Activated CD8-positive, alpha-beta memory T cell treated with anti-CD3 and anti-CD28 coated beads, Interleukin-2, amount 10 ng/mL, durations not matched to agents 7 days and 5 days (primary cell): Measurements from ENCODE around the gene HINT2. TPM values are rescaled to one million over a fixed set of nuclear protein-coding genes. Genes with fewer than 3 reads are reported as not detected.
A peak's percentile ranks its signal among the peaks of the same experiment; 100 is the strongest.

ENCODE experiments used
- ATAC-seq: fragments of 150-1000 bp; cut with Tn5 transposase; one replicate; pipeline ENCODE4 v1.10.0; 2021; ENCODE audit warnings: moderate library complexity
- CTCF ChIA-PET: fragments of 350-600 bp; sonication (Branson Sonifier 250); formaldehyde crosslinking; loops from one replicate; lab custom pipeline; 2021; ENCODE audit warnings: antibody characterized with exemption; lab: Charles Lee
- DNase-seq: peaks from one replicate; pipeline ENCODE4 v3.0.0-alpha.2; 2020
- H3K27ac Mint-ChIP-seq: one replicate; pipeline ENCODE4 v1.8.0; 2021; ENCODE audit warnings: mild to moderate bottlenecking, mixed read lengths
- H3K27me3 Mint-ChIP-seq: one replicate; pipeline ENCODE4 v1.8.0; 2021; ENCODE audit warnings: mixed read lengths
- H3K36me3 Mint-ChIP-seq: one replicate; pipeline ENCODE4 v1.8.0; 2021; ENCODE audit warnings: mild to moderate bottlenecking, mixed read lengths
- H3K4me1 Mint-ChIP-seq: one replicate; pipeline ENCODE4 v1.8.0; 2021; ENCODE audit warnings: mixed read lengths
- H3K4me3 Mint-ChIP-seq: one replicate; pipeline ENCODE4 v1.8.0; 2021; ENCODE audit warnings: mild to moderate bottlenecking, moderate library complexity, mixed read lengths
- H3K9me3 Mint-ChIP-seq: one replicate; pipeline ENCODE4 v1.8.0; 2022; ENCODE audit warnings: low read depth, mixed read lengths
- total RNA-seq, 2 experiments: library from RNA; stranded (reverse); gene quantifications; one replicate each; pipeline ENCODE4 v1.2.3, GENCODE V29; 2021

Gene HINT2
- total RNA-seq, 2 experiments from 2014 or later = 68.9 to 73.5 TPM

GRCh38 chr9:35835216-35835632 is 20.4 kb upstream of the HINT2 start:
- H3K36me3 Mint-ChIP-seq = no peaks in the 10 kb centered on the region
- no peaks in the 10 kb centered on the region for H3K9me3 Mint-ChIP-seq
- no peaks in the 10 kb centered on the region for H3K27me3 Mint-ChIP-seq
- H3K4me3 Mint-ChIP-seq = no peak overlapping the region
- DNase-seq (no peak), ATAC-seq (peak; percentile 50)
- H3K4me1 Mint-ChIP-seq = peaks cover 5% of the 10 kb centered on the region
- no peak overlapping the region for H3K27ac Mint-ChIP-seq
- CTCF ChIA-PET = interaction anchor here (0.6 to 3.1 kb wide), 13 partner anchors 9 to 178 kb away, joined by 3 to 21 read pairs (median 5); partner anchors contain the start of genes RMRP and SPAG8

- Mint-ChIP-seq H3K27me3 (no peaks in the 10 kb centered on the region), H3K4me1 (peaks cover 9% of the 10 kb centered on the region), H3K9me3 (no peaks in the 10 kb centered on the region), H3K36me3 (no peaks in the 10 kb centered on the region), H3K4me3 (no peak overlapping the region), H3K27ac (no peak overlapping the region)
- ATAC-seq = no peak
- CTCF ChIA-PET = interaction anchor here (0.8 to 3.1 kb wide), 9 partner anchors 8 to 107 kb away, joined by 3 to 21 read pairs (median 7); partner anchors contain the start of gene SPAG8
- DNase-seq = no peak
These were observed 19.7 kb upstream of the HINT2 start for GRCh38 chr9:35834260-35835215.

GRCh38 chr9:35832814-35833213 is 18.0 kb upstream of the HINT2 start:
- Mint-ChIP-seq H3K4me1 (peaks cover 17% of the 10 kb centered on the region), H3K36me3 (no peaks in the 10 kb centered on the region), H3K27me3 (no peaks in the 10 kb centered on the region), H3K9me3 (no peaks in the 10 kb centered on the region), H3K27ac (no peak overlapping the region), H3K4me3 (no peak overlapping the region)
- ATAC-seq = no peak
- no peak for DNase-seq
- CTCF ChIA-PET = interaction anchor here (1.2 to 2.0 kb wide), 3 partner anchors 19 to 49 kb away, joined by 3 to 7 read pairs (median 5); no protein-coding TSS in a partner anchor

GRCh38 chr9:35831040-35831439 is 16.2 kb upstream of the HINT2 start:
- CTCF ChIA-PET = interaction anchor here (1.2 kb wide), 1 partner anchor 9 kb away, joined by 5 read pairs; no protein-coding TSS in a partner anchor
- H3K9me3 Mint-ChIP-seq = no peaks in the 10 kb centered on the region
- H3K36me3 Mint-ChIP-seq = no peaks in the 10 kb centered on the region
- DNase-seq (no peak), ATAC-seq (no peak)
- H3K27ac Mint-ChIP-seq = no peak overlapping the region
- no peak overlapping the region for H3K4me3 Mint-ChIP-seq
- H3K27me3 Mint-ChIP-seq = peaks cover 4% of the 10 kb centered on the region
- H3K4me1 Mint-ChIP-seq = peaks cover 22% of the 10 kb centered on the region

GRCh38 chr9:35829764-35830096 is 14.9 kb upstream of the HINT2 start:
- Mint-ChIP-seq H3K9me3 (no peaks in the 10 kb centered on the region), H3K4me1 (peaks cover 24% of the 10 kb centered on the region), H3K4me3 (peak overlapping the region; percentile 65), H3K27me3 (peaks cover 4% of the 10 kb centered on the region), H3K36me3 (no peaks in the 10 kb centered on the region), H3K27ac (peak overlapping the region; percentile 69)
- DNase-seq (no peak), ATAC-seq (no peak)
- CTCF ChIA-PET = interaction anchor here (1.4 to 5.9 kb wide), 4 partner anchors 38 to 53 kb away, joined by 3 to 74 read pairs (median 4); partner anchors contain the start of gene NPR2

GRCh38 chr9:35829084-35829763 is 14.4 kb upstream of the HINT2 start, which contains the start of gene TMEM8B:
Gene TMEM8B (plus strand): TSS chr9:35829228. CDS start chr9:35829448, 220 bp downstream.
- Mint-ChIP-seq H3K36me3 (no peaks in the 10 kb centered on the region), H3K27ac (peak within 1 kb of the TSS; percentile 85), H3K27me3 (peaks cover 4% of the 10 kb centered on the region), H3K4me3 (peak within 1 kb of the TSS; percentile 87), H3K9me3 (no peaks in the 10 kb centered on the region), H3K4me1 (peaks cover 19% of the 10 kb centered on the region)
- DNase-seq (peak; percentile 96), ATAC-seq (peak; percentile 95)
- CTCF ChIA-PET = interaction anchor here (0.7 to 5.9 kb wide), 6 partner anchors 23 to 1279 kb away, joined by 3 to 74 read pairs (median 4); partner anchors contain the start of gene NPR2

- H3K27ac Mint-ChIP-seq = peak within 1 kb of the TSS; percentile 85
- ATAC-seq (no peak), DNase-seq (peak; percentile 57)
- H3K4me1 Mint-ChIP-seq = peaks cover 19% of the 10 kb centered on the region
- no peaks in the 10 kb centered on the region for H3K36me3 Mint-ChIP-seq
- peaks cover 4% of the 10 kb centered on the region for H3K27me3 Mint-ChIP-seq
- H3K4me3 Mint-ChIP-seq = peak within 1 kb of the TSS; percentile 87
- CTCF ChIA-PET = interaction anchor here (0.7 to 5.9 kb wide), 6 partner anchors 23 to 1278 kb away, joined by 3 to 74 read pairs (median 4); partner anchors contain the start of gene NPR2
- no peaks in the 10 kb centered on the region for H3K9me3 Mint-ChIP-seq
These were observed 13.9 kb upstream of the HINT2 start, which contains the start of gene FAM221B for GRCh38 chr9:35828716-35829083. Gene FAM221B (minus strand): TSS chr9:35828732. CDS start chr9:35826161, 2,571 bp downstream.

GRCh38 chr9:35827486-35827885 is 12.6 kb upstream of the HINT2 start:
- ATAC-seq = no peak
- Mint-ChIP-seq H3K4me3 (no peak overlapping the region), H3K27me3 (peaks cover 4% of the 10 kb centered on the region), H3K27ac (no peak overlapping the region), H3K4me1 (peaks cover 19% of the 10 kb centered on the region), H3K9me3 (no peaks in the 10 kb centered on the region), H3K36me3 (no peaks in the 10 kb centered on the region)
- CTCF ChIA-PET = interaction anchor here (1.6 to 5.9 kb wide), 7 partner anchors 8 to 78 kb away, joined by 5 to 74 read pairs (median 9); no protein-coding TSS in a partner anchor
- DNase-seq = no peak

- CTCF ChIA-PET = interaction anchor here (0.7 to 5.9 kb wide), 37 partner anchors 9 to 222 kb away, joined by 3 to 74 read pairs (median 5); partner anchors contain the start of genes HINT2 and SPAG8
- ATAC-seq (peak; percentile 26), DNase-seq (peak; percentile 53)
- H3K36me3 Mint-ChIP-seq = no peaks in the 10 kb centered on the region
- no peaks in the 10 kb centered on the region for H3K9me3 Mint-ChIP-seq
- peaks cover 19% of the 10 kb centered on the region for H3K4me1 Mint-ChIP-seq
- no peak overlapping the region for H3K27ac Mint-ChIP-seq
- no peak overlapping the region for H3K4me3 Mint-ChIP-seq
- H3K27me3 Mint-ChIP-seq = peaks cover 4% of the 10 kb centered on the region
These were observed 11.3 kb upstream of the HINT2 start for GRCh38 chr9:35826071-35826701.

GRCh38 chr9:35822926-35823325 is 8.1 kb upstream of the HINT2 start:
- Mint-ChIP-seq H3K27ac (no peak overlapping the region), H3K4me3 (no peak overlapping the region), H3K4me1 (peaks cover 8% of the 10 kb centered on the region), H3K27me3 (peaks cover 4% of the 10 kb centered on the region), H3K9me3 (no peaks in the 10 kb centered on the region), H3K36me3 (no peaks in the 10 kb centered on the region)
- no peak for DNase-seq
- CTCF ChIA-PET = interaction anchor here (0.9 to 2.4 kb wide), 3 partner anchors 10 to 59 kb away, joined by 3 to 13 read pairs (median 8); partner anchors contain the start of gene SPAG8
- ATAC-seq = no peak

- CTCF ChIA-PET = no interaction called here
- H3K27ac Mint-ChIP-seq = no peak overlapping the region
- peaks cover 7% of the 10 kb centered on the region for H3K4me1 Mint-ChIP-seq
- H3K27me3 Mint-ChIP-seq = no peaks in the 10 kb centered on the region
- no peaks in the 10 kb centered on the region for H3K36me3 Mint-ChIP-seq
- no peak for DNase-seq
- H3K4me3 Mint-ChIP-seq = no peak overlapping the region
- no peaks in the 10 kb centered on the region for H3K9me3 Mint-ChIP-seq
- ATAC-seq = no peak
These were observed 5.2 kb upstream of the HINT2 start for GRCh38 chr9:35820076-35820475.

- CTCF ChIA-PET = no interaction called here
- peaks cover 17% of the 10 kb centered on the region for H3K4me1 Mint-ChIP-seq
These were observed 3.5 kb upstream of the HINT2 start for GRCh38 chr9:35818341-35818740.

More at GRCh38 chr9:35818341-35818740, 3.5 kb upstream of the HINT2 start:
- Mint-ChIP-seq H3K27me3 (no peaks in the 10 kb centered on the region), H3K27ac (no peak overlapping the region), H3K9me3 (no peaks in the 10 kb centered on the region), H3K4me3 (no peak overlapping the region), H3K36me3 (no peaks in the 10 kb centered on the region)
- ATAC-seq = no peak
- no peak for DNase-seq
